22Rv1 (cell line): Measurements from ENCODE around the gene STXBP6.

Experiments
- CTCF ChIP-seq: fragments of 450-650 bp; IDR thresholded peaks from 2 replicates; pipeline ENCODE4 v1.5.1; 2017; ENCODE audit warnings: mild to moderate bottlenecking
- ZFX ChIP-seq: fragments of 450-650 bp; IDR thresholded peaks from 2 replicates; pipeline ENCODE4 v1.6.1; 2017; ENCODE audit warnings: antibody characterized with exemption, borderline replicate concordance

DNA sequence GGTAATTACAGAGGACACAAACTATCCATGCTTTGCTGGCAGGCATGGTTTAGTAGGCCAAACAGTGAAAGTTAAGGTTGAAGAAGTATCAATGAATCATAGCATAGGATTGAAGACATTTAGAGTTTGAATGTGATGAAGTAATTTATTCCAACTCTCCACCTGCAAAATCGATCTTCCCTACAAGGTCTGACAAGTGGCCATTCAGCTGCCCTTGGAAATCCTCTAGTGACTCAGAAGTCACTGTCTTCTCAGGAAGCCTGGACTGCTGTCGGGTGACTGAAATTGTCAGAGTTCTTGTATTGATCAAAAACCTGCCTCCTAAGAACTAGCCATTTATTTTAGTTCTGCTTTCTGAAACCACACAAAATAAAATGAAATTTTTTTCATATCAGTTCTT, 17.7 kb upstream of the STXBP6 start:
- no peak for TF ChIP-seq CTCF
- no peak for TF ChIP-seq ZFX
